ENCODE data around the gene EMCN. TPM values are rescaled to one million over a fixed set of nuclear protein-coding genes. Genes with fewer than 3 reads are reported as not detected.

EMCN gene
- total and polyA plus RNA-seq, 2 of the 8 experiments (the other 6 are each of a cell fraction or from before 2014, with no cell fraction given): not detected

GRCh38 chr4:100357542-100357941 lies 160.3 kb downstream of the EMCN start:
- H3K23ac ChIP-seq (ENCODE audit: insufficient read length): no peak overlapping the region
- FAIRE-seq: no peak
- no peak overlapping the region for H2AK5ac ChIP-seq (ENCODE audit: low read depth, low read length)
- ChIA-PET CTCF (ENCODE audit: partially characterized antibody) (no interaction called here), POLR2A (ENCODE audit: partially characterized antibody) (no interaction called here)
- no peak for TF ChIP-seq SIX5 (IDR thresholded peaks at IDR 0.05; ENCODE audit: low read depth, low read length)
- no peak for TF ChIP-seq MAFK (IDR thresholded peaks at IDR 0.05; ENCODE audit: low read depth, low read length)
- no peak for TF ChIP-seq FOSL1 (IDR thresholded peaks at IDR 0.05; ENCODE audit: insufficient read depth, low read depth, low read length)
- no peaks in the 10 kb centered on the region for H4K20me1 ChIP-seq (replicated peaks in 1 of 2; ENCODE audit: control insufficient read depth in 1 of 2, insufficient read depth in 2 of 2, low read length in 2 of 2)
- no peaks in the 10 kb centered on the region for H3K23me2 ChIP-seq (ENCODE audit: low read depth, low read length)
- H3K79me2 ChIP-seq (ENCODE audit: control insufficient read depth in 1 of 2, insufficient read depth in 2 of 2, low read length in 2 of 2): no peaks in the 10 kb centered on the region
- H3K36me3 ChIP-seq (ENCODE audit: control insufficient read depth in 2 of 4, insufficient read depth in 4 of 4, low read length in 3 of 4): no peaks in the 10 kb centered on the region
- no peak overlapping the region for H4K91ac ChIP-seq (replicated peaks; ENCODE audit: insufficient read length, low read length)
- H2BK20ac ChIP-seq (ENCODE audit: low read length): no peak overlapping the region
- 95% methylated on average over 1 of the region's 1 CpG; no CpG with 5 or more reads in 1 of the 2 experiments for WGBS, 2 experiments (ENCODE audit: extremely low coverage in 1 of 2, insufficient coverage in 1 of 2, insufficient read length in 1 of 2, insufficient replicate concordance in 2 of 2, low coverage in 1 of 2, low lambda C conversion rate in 2 of 2, missing lambda C conversion rate in 1 of 2)
- no peak overlapping the region for H2BK15ac ChIP-seq (ENCODE audit: low read length)
- no peak overlapping the region for H3K9ac ChIP-seq (replicated peaks in 1 of 4; ENCODE audit: extremely low read depth in 1 of 4, low read depth in 3 of 4, low read length in 3 of 4)
- H2BK120ac ChIP-seq (replicated peaks; ENCODE audit: low read depth, low read length): no peak overlapping the region
- H4K5ac ChIP-seq (ENCODE audit: insufficient read length, low read depth, low read length): no peak overlapping the region
- H3K9me3 ChIP-seq (ENCODE audit: insufficient read depth in 2 of 2, low read depth in 1 of 2, low read length in 1 of 2): peaks cover 0 to 8% of the 10 kb centered on the region in 2 experiments; a peak in 1 of 4 replicates
- H3K14ac ChIP-seq (ENCODE audit: insufficient read length): no peak overlapping the region
- H3K27ac ChIP-seq (ENCODE audit: low read depth, low read length): no peak overlapping the region
- H2BK12ac ChIP-seq (ENCODE audit: low read depth, low read length): no peak overlapping the region
- no peak for DNase-seq (ENCODE audit: low read depth in 1 of 2, low spot score in 2 of 2)
- H3K18ac ChIP-seq (ENCODE audit: extremely low read depth, low read length): no peak overlapping the region
- H4K8ac ChIP-seq (ENCODE audit: extremely low read depth, insufficient read depth, low read length): no peak overlapping the region
- H3K79me1 ChIP-seq (ENCODE audit: low read depth, low read length): no peaks in the 10 kb centered on the region
- H3K4ac ChIP-seq (replicated peaks; ENCODE audit: insufficient read length, low read depth, low read length): no peak overlapping the region
- no peak overlapping the region for H2AFZ ChIP-seq (ENCODE audit: low read length)
- H3K4me1 ChIP-seq (replicated peaks in 1 of 4; ENCODE audit: control insufficient read depth in 3 of 4, insufficient read depth in 4 of 4, low read length in 3 of 4): no peaks in the 10 kb centered on the region
- no peak overlapping the region for H3K4me2 ChIP-seq (ENCODE audit: insufficient read depth in 1 of 2, low read depth in 2 of 2, low read length in 2 of 2)
- no peak overlapping the region for H3K56ac ChIP-seq (replicated peaks; ENCODE audit: insufficient read length, low read depth, low read length)
- H3K4me3 ChIP-seq (ENCODE audit: extremely low read depth in 1 of 4, insufficient read depth in 2 of 4, low read depth in 3 of 4, low read length in 4 of 4): no peak overlapping the region
- no peak overlapping the region for H2BK5ac ChIP-seq (ENCODE audit: low read depth, low read length)
- no peaks in the 10 kb centered on the region for H3K27me3 ChIP-seq (replicated peaks in 1 of 4; ENCODE audit: control insufficient read depth in 3 of 4, extremely low read depth in 1 of 4, insufficient read depth in 3 of 4, low read length in 3 of 4)
